Glutamatergic neuron (in vitro differentiated cells): ENCODE results near the gene ANTXR1. TPM values are rescaled to one million over a fixed set of nuclear protein-coding genes. Genes with fewer than 3 reads are reported as not detected.

ENCODE experiments used
- DNase-seq: peaks from one replicate; pipeline ENCODE4 v3.0.0; 2022
- H3K27ac Mint-ChIP-seq: one replicate; pipeline ENCODE4 v1.8.0; 2020; ENCODE audit warnings: mild to moderate bottlenecking, mixed read lengths, inconsistent platforms; ENCODE audit not compliant: unreplicated experiment
- H3K27me3 Mint-ChIP-seq: one replicate; pipeline ENCODE4 v1.8.0; 2020; ENCODE audit warnings: mild to moderate bottlenecking, moderate library complexity, mixed read lengths, inconsistent platforms; ENCODE audit not compliant: unreplicated experiment
- H3K36me3 Mint-ChIP-seq: one replicate; pipeline ENCODE4 v1.8.0; 2020; ENCODE audit warnings: mild to moderate bottlenecking, mixed read lengths, inconsistent platforms; ENCODE audit not compliant: unreplicated experiment
- H3K4me1 Mint-ChIP-seq: one replicate; pipeline ENCODE4 v1.8.0; 2020; ENCODE audit warnings: mild to moderate bottlenecking, low read depth, mixed read lengths, inconsistent platforms; ENCODE audit not compliant: unreplicated experiment
- H3K4me3 Mint-ChIP-seq: one replicate; pipeline ENCODE4 v1.8.0; 2020; ENCODE audit warnings: mild to moderate bottlenecking, mixed read lengths, inconsistent platforms; ENCODE audit not compliant: unreplicated experiment
- H3K9me3 Mint-ChIP-seq: one replicate; pipeline ENCODE4 v1.8.0; 2020; ENCODE audit warnings: mild to moderate bottlenecking, moderate library complexity, mixed read lengths, inconsistent platforms; ENCODE audit not compliant: unreplicated experiment
- CTCF ChIP-seq: fragments of 200-600 bp; sonication (generic); IDR thresholded peaks from one replicate; pipeline ENCODE4 v1.5.0; 2021; ENCODE audit not compliant: partially characterized antibody, unreplicated experiment
- total RNA-seq: library from RNA; stranded (reverse); fragmentation: NEBNext Ultra II Directional; extraction: Animal tissue kit (Norgen Biotek cat#: 25700); gene quantifications from one replicate; pipeline ENCODE4 v1.2.1, GENCODE V29; 2021; ENCODE audit not compliant: unreplicated experiment

ANTXR1 gene
- total RNA-seq, 1 donor from 2014 or later = 26.7 TPM

GRCh38 chr2:69175790-69176715 is 163.1 kb downstream of the ANTXR1 start:
- no peak for TF ChIP-seq CTCF
- peaks cover 10% of the 10 kb centered on the region for H3K4me1 Mint-ChIP-seq
- no peak for DNase-seq
- peaks cover 2% of the 10 kb centered on the region for H3K9me3 Mint-ChIP-seq
- no peak overlapping the region for H3K4me3 Mint-ChIP-seq
- H3K27ac Mint-ChIP-seq = no peak overlapping the region
- peaks cover 1% of the 10 kb centered on the region for H3K27me3 Mint-ChIP-seq
- H3K36me3 Mint-ChIP-seq = peaks cover 9% of the 10 kb centered on the region

- peaks cover 12% of the 10 kb centered on the region for H3K36me3 Mint-ChIP-seq
- DNase-seq = no peak
- no peak for TF ChIP-seq CTCF
- no peak overlapping the region for H3K4me3 Mint-ChIP-seq
- H3K9me3 Mint-ChIP-seq = peaks cover 2% of the 10 kb centered on the region
- peaks cover 4% of the 10 kb centered on the region for H3K27me3 Mint-ChIP-seq
- peaks cover 10% of the 10 kb centered on the region for H3K4me1 Mint-ChIP-seq
- peak overlapping the region; percentile 34 for H3K27ac Mint-ChIP-seq
These were observed 164.2 kb downstream of the ANTXR1 start for GRCh38 chr2:69177063-69177771.

GRCh38 chr2:69177785-69178636 is 165.0 kb downstream of the ANTXR1 start:
- Mint-ChIP-seq H3K36me3 (peaks cover 17% of the 10 kb centered on the region), H3K9me3 (peaks cover 2% of the 10 kb centered on the region), H3K4me3 (no peak overlapping the region), H3K27ac (peak overlapping the region; percentile 57), H3K27me3 (peaks cover 4% of the 10 kb centered on the region), H3K4me1 (peaks cover 10% of the 10 kb centered on the region)
- DNase-seq = peak; percentile 60
- no peak for TF ChIP-seq CTCF

- no peak for DNase-seq
- H3K4me3 Mint-ChIP-seq = no peak overlapping the region
- H3K36me3 Mint-ChIP-seq = peaks cover 17% of the 10 kb centered on the region
- peaks cover 2% of the 10 kb centered on the region for H3K9me3 Mint-ChIP-seq
- no peak for TF ChIP-seq CTCF
- H3K27me3 Mint-ChIP-seq = peaks cover 4% of the 10 kb centered on the region
- no peak overlapping the region for H3K27ac Mint-ChIP-seq
- H3K4me1 Mint-ChIP-seq = peaks cover 10% of the 10 kb centered on the region
These were observed 165.8 kb downstream of the ANTXR1 start for GRCh38 chr2:69178756-69179155.
